Spleen (tissue), 7 donors: ENCODE data around the gene LRP11.

Source experiments
- CTCF ChIP-seq, 11 experiments: fragments of 200-600 bp in 7 of 11; fragments of 450-650 bp in 4 of 11; sonication (generic) in 4 of 11; IDR thresholded peaks in 8 of 11; conservative IDR thresholded peaks in 3 of 11; 1 replicate in 7 of 11; 2 replicates in 4 of 11; pipeline versions ENCODE4 v1.4.0 to v1.8.0; 2016 to 2021; ENCODE audit warnings: antibody characterized with exemption in 11 of 11, inconsistent platforms in 4 of 11, mild to moderate bottlenecking in 1 of 11
- POLR2A ChIP-seq, 3 donors: fragments of 450-650 bp; IDR thresholded peaks; one replicate each; pipeline ENCODE4 v1.5.1; 2017; ENCODE audit warnings: antibody characterized with exemption in 3 of 3, mild to moderate bottlenecking in 1 of 3
- donor health status: DM: no; HTN: no; CAD: no; lungs with moderate emphysema.
- donor health status: DM: no; HTN: no; CAD: no.
- donor health status: DM: no; HTN: no; CAD: no.

- TF ChIP-seq CTCF (IDR thresholded peaks at IDR 0.05 in 8 of 11, conservative IDR thresholded peaks at IDR 0.05 in 3 of 11) (no peak), POLR2A (IDR thresholded peaks at IDR 0.05) (no peak)
Observed at GRCh38 chr6:149856256-149856994, 7.7 kb downstream of the LRP11 start.
